CD14-positive monocyte (primary cell): ENCODE results near the gene KIF4B. TPM values are rescaled to one million over a fixed set of nuclear protein-coding genes. Genes with fewer than 3 reads are reported as not detected.
A peak's percentile ranks its signal among the peaks of the same experiment; 100 is the strongest.
"Not testable (repeated sequence)": the region's sequence is repeated elsewhere in the genome, so short reads cannot be mapped to it uniquely, and the experiment has no call there.

Experiments used
- DNase-seq, 3 donors: peaks; one replicate each; pipeline ENCODE4 v3.0.0-alpha.2; 2011 to 2022
- H2AFZ ChIP-seq: 2 replicates; pipeline ENCODE4 v1.6.0; 2012; ENCODE audit warnings: mild to moderate bottlenecking, low read depth, low read length, inconsistent platforms; ENCODE audit not compliant: insufficient read depth, poor library complexity, severe bottlenecking
- H3K27ac ChIP-seq, 2 donors: 1 replicate in 1 of 2; 2 replicates in 1 of 2; pipeline ENCODE4 v1.5.1; 2012 to 2013; ENCODE audit warnings: low read length in 2 of 2, control low read depth in 1 of 2, inconsistent platforms in 1 of 2, low read depth in 1 of 2, mild to moderate bottlenecking in 1 of 2
- H3K27me3 ChIP-seq, 2 donors: one replicate each; pipeline versions ENCODE4 v1.6.0 to v1.6.1; 2011 to 2013; ENCODE audit warnings: low read length in 2 of 2; ENCODE audit not compliant: control insufficient read depth in 2 of 2, insufficient read depth in 2 of 2
- H3K36me3 ChIP-seq, 2 donors: replicated peaks in 1 of 2; 1 replicate in 1 of 2; 2 replicates in 1 of 2; pipeline versions ENCODE4 v1.5.1 to v1.6.1; 2012 to 2013; ENCODE audit warnings: low read length in 2 of 2, control low read depth in 1 of 2, inconsistent platforms in 1 of 2, mild to moderate bottlenecking in 1 of 2; ENCODE audit not compliant: insufficient read depth in 2 of 2, control insufficient read depth in 1 of 2
- H3K4me1 ChIP-seq, 2 donors: 1 replicate in 1 of 2; 2 replicates in 1 of 2; pipeline versions ENCODE4 v1.5.1 to v1.6.1; 2012 to 2013; ENCODE audit warnings: low read length in 2 of 2, control low read depth in 1 of 2, inconsistent platforms in 1 of 2, mild to moderate bottlenecking in 1 of 2, moderate library complexity in 1 of 2; ENCODE audit not compliant: insufficient read depth in 2 of 2, control insufficient read depth in 1 of 2
- H3K4me2 ChIP-seq: replicated peaks from 2 replicates; pipeline ENCODE3; 2012; ENCODE audit warnings: low read length, moderate library complexity, mild to moderate bottlenecking; ENCODE audit not compliant: poor library complexity, severe bottlenecking; ENCODE audit errors: extremely low read depth
- H3K4me3 ChIP-seq, 3 experiments: fragments of 200-600 bp in 1 of 3; sonication (generic) in 1 of 3; replicated peaks in 1 of 3; 1 replicate in 2 of 3; 2 replicates in 1 of 3; pipeline ENCODE4 v1.5.1; 2011 to 2013; ENCODE audit warnings: low read length in 3 of 3, mild to moderate bottlenecking in 3 of 3, control low read depth in 2 of 3, low read depth in 2 of 3, inconsistent platforms in 1 of 3, moderate library complexity in 1 of 3
- H3K79me2 ChIP-seq: 2 replicates; pipeline ENCODE4 v1.6.0; 2012; ENCODE audit warnings: mild to moderate bottlenecking, control low read depth, inconsistent platforms, low read length, moderate library complexity; ENCODE audit not compliant: insufficient read depth
- H3K9ac ChIP-seq: 2 replicates; pipeline ENCODE4 v1.6.0; 2017; ENCODE audit warnings: low read length, mild to moderate bottlenecking; ENCODE audit not compliant: insufficient read depth, poor library complexity, severe bottlenecking
- H3K9me3 ChIP-seq, 2 donors: replicated peaks in 1 of 2; 1 replicate in 1 of 2; 2 replicates in 1 of 2; pipeline versions ENCODE4 v1.5.1 to v1.6.1; 2012 to 2013; ENCODE audit warnings: low read length in 2 of 2, control low read depth in 1 of 2; ENCODE audit not compliant: control insufficient read depth in 1 of 2, insufficient read depth in 1 of 2
- H4K20me1 ChIP-seq: 2 replicates; pipeline ENCODE4 v1.6.0; 2012; ENCODE audit warnings: mild to moderate bottlenecking, low read length, control low read depth, moderate library complexity; ENCODE audit not compliant: insufficient read depth
- H3K27ac Mint-ChIP-seq, 7 donors: one replicate each; pipeline ENCODE4 v1.8.0; 2020; ENCODE audit warnings: mild to moderate bottlenecking in 7 of 7, mixed read lengths in 7 of 7, moderate library complexity in 6 of 7, inconsistent platforms in 2 of 7
- H3K27me3 Mint-ChIP-seq, 3 donors: one replicate each; pipeline ENCODE4 v1.8.0; 2021 to 2022; ENCODE audit warnings: low read depth in 3 of 3, mild to moderate bottlenecking in 3 of 3, mixed read lengths in 3 of 3, moderate library complexity in 3 of 3, inconsistent platforms in 1 of 3
- H3K36me3 Mint-ChIP-seq, 2 donors: one replicate each; pipeline ENCODE4 v1.8.0; 2020; ENCODE audit warnings: mixed read lengths in 2 of 2, inconsistent platforms in 1 of 2, mild to moderate bottlenecking in 1 of 2
- H3K4me1 Mint-ChIP-seq: one replicate; pipeline ENCODE4 v1.8.0; 2020; ENCODE audit warnings: mild to moderate bottlenecking, mixed read lengths
- H3K4me3 Mint-ChIP-seq, 2 donors: one replicate each; pipeline ENCODE4 v1.8.0; 2020; ENCODE audit warnings: mild to moderate bottlenecking in 2 of 2, mixed read lengths in 2 of 2, moderate library complexity in 1 of 2
- H3K9me3 Mint-ChIP-seq, 7 donors: one replicate each; pipeline ENCODE4 v1.8.0; 2020 to 2022; ENCODE audit warnings: mixed read lengths in 7 of 7, mild to moderate bottlenecking in 6 of 7, moderate library complexity in 6 of 7, inconsistent platforms in 2 of 7
- CTCF ChIP-seq: fragments of 200-600 bp; IDR thresholded peaks from one replicate; pipeline ENCODE4 v1.8.0; 2022; ENCODE audit warnings: antibody characterized with exemption, mild to moderate bottlenecking
- WGBS: methylation state at CpG from one replicate; pipeline ENCODE4 v1.1.5; 2013; ENCODE audit warnings: missing lambda C conversion rate; ENCODE audit not compliant: insufficient coverage; 5-methylcytosine and 5-hydroxymethylcytosine counted together
- intact Hi-C, 2 donors: fragments of 100-400 bp; cut with micrococcal nuclease; formaldehyde crosslinking; loops; one replicate each; pipeline versions ENCODE4 v1.15.0 to v1.15.1; 2023
- polyA plus RNA-seq, 3 donors: library from polyadenylated mRNA; depleted of rRNA in 1 of 3; unstranded in 2 of 3; stranded (reverse) in 1 of 3; fragments of 300-500 nt in 2 of 3; fragments of >200 nt in 1 of 3; fragmentation: Illumina TruSeq in 2 of 3; gene quantifications; 1 replicate in 2 of 3; 2 replicates in 1 of 3; pipeline ENCODE4 v1.2.3, GENCODE V29; 2012 to 2021

Gene KIF4B
- polyA plus RNA-seq, 3 donors = 0.01 TPM; not detected in 2

- no peaks in the 10 kb centered on the region for H3K4me1 ChIP-seq
- no peaks in the 10 kb centered on the region for H3K27me3 ChIP-seq
- no peak overlapping the region for H3K4me2 ChIP-seq
- H4K20me1 ChIP-seq = no peaks in the 10 kb centered on the region
- WGBS = no CpG with 5 or more reads among the region's 2 CpGs
- peaks cover 15 to 30% of the 10 kb centered on the region in 2 donors for H3K36me3 ChIP-seq
- Mint-ChIP-seq H3K9me3 (peaks cover 4 to 9% (median 5%) of the 10 kb centered on the region in 7 donors), H3K4me3 (no peak overlapping the region), H3K27me3 (no peaks in the 10 kb centered on the region), H3K36me3 (peaks cover 27 to 37% of the 10 kb centered on the region in 2 donors), H3K27ac (no peak overlapping the region), H3K4me1 (no peaks in the 10 kb centered on the region)
- H3K9ac ChIP-seq = no peak overlapping the region
- no peak overlapping the region for H3K27ac ChIP-seq
- H3K79me2 ChIP-seq = no peaks in the 10 kb centered on the region
- no peak overlapping the region for H3K4me3 ChIP-seq
- no peak overlapping the region for H2AFZ ChIP-seq
- intact Hi-C loops = no loop called here
- peaks cover 0 to 5% of the 10 kb centered on the region in 2 donors for H3K9me3 ChIP-seq
- no peak for DNase-seq
- TF ChIP-seq CTCF = no peak
These were observed 42.1 kb upstream of the KIF4B start for GRCh38 chr5:154971501-154971900.

- Histone ChIP-seq H3K36me3 (peaks cover 6 to 19% of the 10 kb centered on the region in 2 donors), H3K27me3 (no peaks in the 10 kb centered on the region), H3K4me2 (no peak overlapping the region), H3K9ac (no peak overlapping the region), H4K20me1 (no peaks in the 10 kb centered on the region), H3K4me1 (peaks cover 0 to 2% of the 10 kb centered on the region in 2 donors), H3K4me3 (no peak overlapping the region), H3K9me3 (peaks cover 0 to 5% of the 10 kb centered on the region in 2 donors), H3K79me2 (no peaks in the 10 kb centered on the region), H3K27ac (no peak overlapping the region), H2AFZ (no peak overlapping the region)
- H3K27me3 Mint-ChIP-seq = no peaks in the 10 kb centered on the region
- WGBS = 40% methylated on average over 1 of the region's 2 CpGs
- intact Hi-C loops = no loop called here
- H3K4me1 Mint-ChIP-seq = peaks cover 7% of the 10 kb centered on the region
- H3K27ac Mint-ChIP-seq = peak overlapping the region in 1 of 7 donors; percentile 11
- H3K9me3 Mint-ChIP-seq = peaks cover 4 to 9% (median 5%) of the 10 kb centered on the region in 7 donors
- TF ChIP-seq CTCF = no peak
- peaks cover 20 to 28% of the 10 kb centered on the region in 2 donors for H3K36me3 Mint-ChIP-seq
- DNase-seq = no peak
- H3K4me3 Mint-ChIP-seq = no peak overlapping the region
These were observed 41.0 kb upstream of the KIF4B start for GRCh38 chr5:154972476-154973080.

- H3K27me3 ChIP-seq, H3K4me3 Mint-ChIP-seq, H3K36me3 Mint-ChIP-seq, H3K27ac ChIP-seq, DNase-seq, H3K79me2 ChIP-seq, H3K4me2 ChIP-seq, H3K9me3 Mint-ChIP-seq, H3K4me1 Mint-ChIP-seq, H3K9ac ChIP-seq, H3K27me3 Mint-ChIP-seq, H3K27ac Mint-ChIP-seq, H3K36me3 ChIP-seq, H3K4me1 ChIP-seq, H3K9me3 ChIP-seq, H2AFZ ChIP-seq, H3K4me3 ChIP-seq, intact Hi-C loops, H4K20me1 ChIP-seq: not testable (repeated sequence)
- 100% methylated on average over 5 of the region's 9 CpGs for WGBS
These were observed 37.5 kb upstream of the KIF4B start for GRCh38 chr5:154976082-154976481.
